Large intestine (tissue), 3 donors: ENCODE results near the gene ARHGEF40. TPM values are rescaled to one million over a fixed set of nuclear protein-coding genes. Genes with fewer than 3 reads are reported as not detected.

Experiments
- DNase-seq, 2 donors: peaks; one replicate each; pipeline versions ENCODE4 v3.0.0 to v3.0.0-alpha.2; 2013
- H3K27ac ChIP-seq: one replicate; pipeline ENCODE4 v1.5.1; 2013; ENCODE audit warnings: low read length
- H3K27me3 ChIP-seq: 2 replicates; pipeline ENCODE4 v1.6.1; 2013; ENCODE audit warnings: low read length; ENCODE audit not compliant: control insufficient read depth, insufficient read depth
- H3K36me3 ChIP-seq: 2 replicates; pipeline ENCODE4 v1.6.1; 2013; ENCODE audit warnings: low read length; ENCODE audit not compliant: control insufficient read depth, insufficient read depth
- H3K4me1 ChIP-seq: one replicate; pipeline ENCODE4 v1.6.1; 2013; ENCODE audit warnings: low read length; ENCODE audit not compliant: control insufficient read depth, insufficient read depth
- H3K4me3 ChIP-seq: one replicate; pipeline ENCODE4 v1.5.1; 2013; ENCODE audit warnings: low read length
- H3K9me3 ChIP-seq: one replicate; pipeline ENCODE4 v1.6.1; 2013; ENCODE audit warnings: mild to moderate bottlenecking, low read depth, low read length, moderate library complexity; ENCODE audit not compliant: control insufficient read depth
- WGBS: methylation state at CpG from one replicate; pipeline ENCODE4 v1.1.5; 2013; ENCODE audit warnings: low lambda C conversion rate; ENCODE audit not compliant: insufficient coverage; 5-methylcytosine and 5-hydroxymethylcytosine counted together
- polyA plus RNA-seq: library from polyadenylated mRNA; unstranded; fragments of 120-200 nt; gene quantifications from one replicate; pipeline ENCODE4 v1.2.1, GENCODE V29; 2013

The ARHGEF40 gene
- polyA plus RNA-seq, 1 donor, result 28.7 TPM

DNA sequence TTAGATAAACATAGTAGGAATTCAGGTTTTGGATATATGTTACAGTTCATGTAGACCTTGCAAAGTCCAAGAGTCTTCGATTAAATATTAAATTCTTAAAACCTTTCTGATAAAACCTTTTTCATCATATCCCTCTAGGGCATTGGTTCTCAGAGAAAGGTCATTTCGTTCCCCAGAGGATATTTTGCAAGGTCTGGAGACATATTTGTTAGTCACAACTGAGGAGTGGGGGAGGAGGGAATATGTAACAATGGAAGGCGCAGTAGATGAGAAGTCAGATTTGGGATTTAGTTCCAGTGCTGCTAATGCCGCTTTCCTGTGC, 36.0 kb downstream of the ARHGEF40 start:
- Histone ChIP-seq H3K4me3 (no peak overlapping the region), H3K27ac (peak overlapping the region; percentile 98), H3K4me1 (peaks cover 59% of the 10 kb centered on the region), H3K27me3 (no peaks in the 10 kb centered on the region), H3K9me3 (no peaks in the 10 kb centered on the region), H3K36me3 (no peaks in the 10 kb centered on the region)
- 17% methylated on average over 1 of the region's 4 CpGs for WGBS
- DNase-seq, result no peak

DNA sequence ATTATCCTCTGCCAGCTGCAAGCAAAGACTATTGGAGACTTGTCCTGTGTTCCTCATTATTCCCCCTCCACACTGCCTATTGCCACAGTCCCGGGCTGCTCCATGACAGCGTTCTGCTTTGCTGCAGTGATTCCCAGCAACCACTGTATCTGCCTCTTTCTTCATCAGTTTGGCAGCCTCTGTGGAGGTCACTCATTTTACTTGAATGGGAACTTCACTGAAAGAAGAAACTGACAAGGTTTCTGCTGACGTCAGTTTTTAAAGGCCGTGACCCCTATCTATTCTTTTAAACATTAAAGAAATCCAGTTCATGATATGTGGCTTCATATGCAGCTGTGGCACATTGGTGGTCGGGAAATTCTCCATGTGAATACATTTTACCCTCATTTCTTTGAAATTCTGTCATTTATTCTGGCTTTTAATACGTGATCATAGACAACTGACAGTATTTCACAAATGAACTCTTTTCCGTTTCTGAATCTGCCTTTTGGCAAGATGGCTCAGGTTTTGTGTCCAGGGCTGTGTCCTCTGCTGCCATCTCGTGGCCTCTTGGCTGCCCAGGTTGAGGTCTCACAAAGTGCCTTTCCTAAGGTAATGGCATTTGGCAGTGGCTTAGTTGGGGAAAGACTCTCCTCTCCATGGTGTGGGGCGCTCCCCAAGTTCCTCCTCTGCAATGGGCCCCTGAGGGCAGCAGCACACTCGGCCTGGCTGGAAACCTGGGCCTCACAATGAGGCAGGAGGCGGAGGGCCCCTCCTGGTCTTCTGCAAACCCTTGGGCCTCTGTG, 36.6 kb downstream of the ARHGEF40 start:
- Histone ChIP-seq H3K36me3 (no peaks in the 10 kb centered on the region), H3K9me3 (no peaks in the 10 kb centered on the region), H3K27me3 (no peaks in the 10 kb centered on the region), H3K27ac (peak overlapping the region; percentile 30), H3K4me1 (peaks cover 53% of the 10 kb centered on the region), H3K4me3 (no peak overlapping the region)
- DNase-seq, result peak; percentile 79 to 80
- WGBS, result 20% methylated on average over 1 of the region's 11 CpGs

DNA sequence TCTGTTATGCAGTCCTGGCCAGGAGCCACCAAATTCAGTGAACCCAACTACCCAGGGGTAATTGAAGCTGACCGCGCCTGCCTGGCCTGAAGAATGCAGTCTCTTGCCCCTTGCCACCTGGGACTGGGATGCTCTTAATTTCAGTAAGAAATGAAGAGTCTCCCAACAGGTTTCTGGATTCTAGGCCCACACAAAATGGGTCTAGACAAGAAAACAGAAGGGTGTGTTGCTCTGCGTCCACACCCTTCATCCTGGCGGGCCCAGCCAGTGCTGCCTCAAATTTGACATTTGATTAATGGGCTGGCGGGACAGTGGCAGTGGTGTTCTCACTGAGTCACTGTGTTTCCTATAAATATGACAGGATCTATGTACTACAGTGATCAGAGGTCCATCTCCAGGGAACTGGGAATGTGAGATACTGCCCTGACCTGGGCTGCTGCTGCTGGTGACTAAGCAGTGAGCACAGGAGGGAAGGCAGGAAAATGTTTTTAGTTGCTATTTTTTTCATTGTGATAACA, 37.2 kb downstream of the ARHGEF40 start:
- WGBS, result no CpG with 5 or more reads among the region's 5 CpGs
- Histone ChIP-seq H3K27me3 (no peaks in the 10 kb centered on the region), H3K4me3 (no peak overlapping the region), H3K4me1 (peaks cover 47% of the 10 kb centered on the region), H3K36me3 (no peaks in the 10 kb centered on the region), H3K27ac (peak overlapping the region; percentile 30), H3K9me3 (no peaks in the 10 kb centered on the region)
- peak in 1 of 2 donors; percentile 36 for DNase-seq

DNA sequence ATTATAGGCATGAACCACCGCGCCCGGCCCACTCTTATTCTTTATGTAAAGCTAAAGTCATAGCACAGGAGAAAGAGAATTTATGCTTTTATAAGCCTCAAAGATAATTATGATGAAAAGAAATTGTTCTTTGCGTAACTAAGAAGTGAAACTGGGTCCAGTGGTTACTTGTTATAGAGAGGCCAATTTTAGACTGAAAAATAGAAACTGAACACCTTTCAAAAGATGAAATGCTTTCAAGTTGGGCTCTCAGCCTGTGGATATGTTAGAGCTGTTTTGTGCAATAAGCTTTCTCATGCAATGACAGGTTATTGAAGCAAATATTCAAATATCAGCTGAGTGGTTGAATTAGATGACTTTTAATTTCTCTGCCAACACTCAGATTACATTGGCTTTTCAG, 38.7 kb downstream of the ARHGEF40 start:
- Histone ChIP-seq H3K27ac (no peak overlapping the region), H3K27me3 (no peaks in the 10 kb centered on the region), H3K9me3 (no peaks in the 10 kb centered on the region), H3K4me3 (no peak overlapping the region), H3K36me3 (no peaks in the 10 kb centered on the region), H3K4me1 (peaks cover 36% of the 10 kb centered on the region)
- DNase-seq, result no peak
- WGBS, result no CpG with 5 or more reads among the region's 4 CpGs

DNA sequence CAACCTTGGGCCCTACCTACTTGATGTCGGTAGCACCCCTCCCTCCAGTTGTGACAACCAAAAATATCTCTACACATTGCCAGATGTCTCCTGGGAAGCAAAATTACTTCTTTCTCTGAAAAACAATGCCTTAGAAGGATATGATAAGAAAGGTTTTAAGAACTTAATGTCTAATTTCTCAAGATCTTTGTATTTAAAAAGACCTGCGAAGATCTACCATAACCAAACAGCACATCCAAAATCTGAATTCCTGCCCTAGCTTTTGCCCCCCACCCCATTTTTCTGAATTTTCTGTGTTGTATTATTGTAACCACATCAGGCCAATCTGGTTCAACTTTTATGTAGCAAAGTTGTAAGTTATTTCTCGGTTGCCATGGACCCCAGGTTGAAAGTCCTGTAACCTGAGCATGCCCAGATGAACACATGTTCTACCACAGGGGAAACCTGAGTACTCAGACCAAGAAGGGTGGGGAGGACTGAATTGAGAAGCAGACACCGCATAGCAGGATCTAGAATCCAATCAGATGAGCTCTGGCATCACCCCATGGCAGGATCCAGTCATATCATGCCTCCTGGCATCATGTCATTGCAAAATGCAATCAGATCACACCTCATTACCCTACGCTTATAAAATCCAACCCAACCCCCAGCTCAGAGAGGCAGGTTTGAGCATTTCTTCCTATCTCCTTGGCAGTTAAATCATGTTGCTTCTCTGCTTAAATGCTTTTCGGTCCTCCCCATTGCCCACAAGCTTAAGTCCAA, 39.5 kb downstream of the ARHGEF40 start:
- Histone ChIP-seq H3K36me3 (no peaks in the 10 kb centered on the region), H3K27ac (no peak overlapping the region), H3K9me3 (no peaks in the 10 kb centered on the region), H3K27me3 (no peaks in the 10 kb centered on the region), H3K4me3 (no peak overlapping the region), H3K4me1 (peaks cover 36% of the 10 kb centered on the region)
- peak; percentile 34 to 78 for DNase-seq
- WGBS, result 60% methylated on average over 1 of the region's 6 CpGs

DNA sequence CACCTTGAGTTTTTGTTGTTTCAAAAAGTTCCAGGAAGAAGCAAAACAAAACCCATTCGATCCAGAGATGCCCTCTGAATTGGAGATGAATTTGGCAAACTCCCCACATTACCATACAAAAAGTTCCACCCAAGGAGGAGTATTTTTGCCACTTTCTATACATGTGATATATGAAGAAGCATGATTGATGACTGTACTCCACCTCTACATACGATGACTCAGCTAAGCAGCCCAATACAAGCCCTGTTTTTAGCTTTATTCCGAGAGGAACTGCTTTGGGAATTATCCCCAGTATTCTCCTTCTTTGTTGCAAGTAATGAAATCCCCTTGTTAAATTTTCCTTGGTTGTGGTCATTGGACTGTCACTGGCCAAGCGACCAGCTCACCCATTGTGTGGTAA, 42.2 kb downstream of the ARHGEF40 start:
- no peak overlapping the region for H3K4me3 ChIP-seq
- no peaks in the 10 kb centered on the region for H3K9me3 ChIP-seq
- H3K27ac ChIP-seq, result no peak overlapping the region
- no peaks in the 10 kb centered on the region for H3K27me3 ChIP-seq
- WGBS, result 100% methylated on average over 1 of the region's 4 CpGs
- H3K36me3 ChIP-seq, result no peaks in the 10 kb centered on the region
- H3K4me1 ChIP-seq, result peaks cover 9% of the 10 kb centered on the region
- no peak for DNase-seq

DNA sequence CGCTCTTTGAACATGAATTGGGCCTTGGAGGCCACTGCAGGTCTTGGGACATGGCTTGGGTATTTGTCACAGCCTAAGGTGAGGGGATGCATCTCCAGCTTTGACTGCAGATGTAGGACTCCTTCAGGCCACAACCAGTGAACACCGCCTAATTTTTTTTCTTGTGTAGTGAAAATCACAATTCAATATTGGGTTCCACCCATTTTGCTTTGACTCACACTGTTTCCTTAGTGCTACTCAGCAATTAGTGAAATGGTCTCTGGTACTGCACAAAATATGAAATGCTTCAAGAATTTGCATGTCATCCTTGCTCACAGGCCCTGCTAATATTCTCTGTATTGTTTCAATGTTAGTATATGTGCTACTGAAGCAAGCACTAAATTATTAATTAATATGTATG, 43.3 kb downstream of the ARHGEF40 start:
- Histone ChIP-seq H3K4me3 (no peak overlapping the region), H3K27ac (no peak overlapping the region), H3K9me3 (no peaks in the 10 kb centered on the region), H3K36me3 (no peaks in the 10 kb centered on the region), H3K27me3 (no peaks in the 10 kb centered on the region), H3K4me1 (peaks cover 7% of the 10 kb centered on the region)
- no peak for DNase-seq
- WGBS, result no CpG with 5 or more reads among the region's 2 CpGs

DNA sequence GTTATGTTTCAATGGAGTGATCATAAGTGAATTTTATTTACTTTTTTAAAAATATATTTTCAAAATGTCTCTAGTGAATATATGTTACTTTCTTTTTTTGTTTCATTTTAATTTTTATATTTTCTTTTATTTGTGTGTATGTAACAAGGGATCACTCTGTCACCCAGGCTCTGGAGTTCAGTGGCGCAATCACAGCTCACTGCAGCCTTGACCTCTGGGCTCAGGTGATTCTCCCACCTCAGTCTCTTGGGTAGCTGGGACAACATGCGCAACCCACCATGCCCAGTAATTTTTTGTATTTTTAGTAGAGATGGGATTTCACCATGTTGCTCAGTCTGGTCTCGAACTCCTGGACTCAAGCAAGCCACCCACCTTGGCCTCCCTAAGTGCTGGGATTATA, 48.8 kb downstream of the ARHGEF40 start:
- Histone ChIP-seq H3K9me3 (no peaks in the 10 kb centered on the region), H3K27ac (no peak overlapping the region), H3K4me1 (no peaks in the 10 kb centered on the region), H3K36me3 (no peaks in the 10 kb centered on the region), H3K27me3 (no peaks in the 10 kb centered on the region), H3K4me3 (no peak overlapping the region)
- DNase-seq, result no peak
- no CpG with 5 or more reads among the region's 3 CpGs for WGBS

DNA sequence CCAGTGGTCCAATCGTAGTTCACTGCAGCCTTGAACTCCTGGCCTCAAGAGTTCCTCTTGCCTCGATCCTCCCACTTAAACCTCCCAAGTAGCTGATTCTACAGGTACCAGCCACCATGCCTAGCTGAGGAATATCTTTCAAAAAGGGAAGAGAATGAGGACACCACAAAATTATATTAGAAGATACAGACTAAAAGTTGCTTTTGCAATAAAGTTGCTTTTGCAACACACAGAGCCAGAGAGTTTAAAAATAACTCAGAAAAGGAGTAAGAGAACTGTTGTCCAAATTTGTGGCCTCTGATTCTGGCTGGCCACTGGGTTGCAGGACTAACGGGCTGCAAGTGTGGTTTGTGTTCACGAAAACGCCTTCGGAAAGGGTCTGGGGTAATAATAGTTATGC, 50.6 kb downstream of the ARHGEF40 start:
- DNase-seq, result no peak
- Histone ChIP-seq H3K9me3 (no peaks in the 10 kb centered on the region), H3K4me1 (no peaks in the 10 kb centered on the region), H3K36me3 (no peaks in the 10 kb centered on the region), H3K27ac (no peak overlapping the region), H3K4me3 (no peak overlapping the region), H3K27me3 (no peaks in the 10 kb centered on the region)
- 100% methylated on average over 1 of the region's 6 CpGs for WGBS

DNA sequence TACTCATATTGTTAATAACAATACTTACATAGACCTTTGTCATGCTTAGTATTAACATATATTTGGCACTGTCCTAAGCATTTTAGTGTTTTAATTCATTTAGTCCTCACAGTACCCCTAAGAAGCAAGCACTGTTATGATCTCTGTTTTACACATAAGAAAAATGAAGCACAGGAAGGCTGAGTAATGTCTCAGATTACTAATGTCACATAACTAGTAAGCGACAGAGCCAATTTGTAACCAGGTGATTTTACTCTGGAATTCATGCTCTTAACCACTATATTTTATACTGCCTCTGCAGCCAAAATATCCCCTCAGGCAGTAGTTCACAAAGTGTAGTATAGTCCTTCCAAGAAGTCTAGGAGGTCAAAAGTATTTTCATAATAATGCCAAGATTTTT, 51.0 kb downstream of the ARHGEF40 start:
- Histone ChIP-seq H3K36me3 (no peaks in the 10 kb centered on the region), H3K4me1 (no peaks in the 10 kb centered on the region), H3K9me3 (no peaks in the 10 kb centered on the region), H3K27me3 (no peaks in the 10 kb centered on the region), H3K27ac (no peak overlapping the region), H3K4me3 (no peak overlapping the region)
- no peak for DNase-seq
- no CpG with 5 or more reads among the region's 1 CpG for WGBS
